Activated CD8-positive, alpha-beta memory T cell treated with anti-CD3 and anti-CD28 coated beads for 48 hours (primary cell): ENCODE data around the gene TRIM61.

Experiments used
- DNase-seq, 3 experiments: peaks; one replicate each; pipeline ENCODE4 v3.0.0-alpha.2; 2020; ENCODE audit warnings: low read depth in 2 of 3, low spot score in 2 of 3

The TRIM61 gene

DNA sequence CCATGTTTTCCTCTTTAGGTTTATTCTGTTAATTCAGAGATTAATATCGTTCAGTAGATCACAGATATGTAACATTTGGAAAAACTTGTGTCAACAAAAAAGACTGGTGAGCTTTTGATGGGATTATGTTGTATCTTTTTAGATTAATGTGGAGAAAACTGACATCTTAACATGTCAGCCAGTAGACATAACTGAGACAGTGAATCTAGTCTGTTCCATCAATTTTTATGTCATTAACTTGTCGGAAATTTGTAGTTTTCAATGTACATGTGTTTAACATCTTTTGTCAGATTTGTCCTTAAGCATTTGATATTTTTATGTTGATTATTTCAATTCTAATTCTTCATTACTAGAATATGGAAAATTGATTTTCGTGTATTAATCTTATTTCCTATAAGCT lies 58.5 kb downstream of the TRIM61 start:
- no peak for DNase-seq
